ENCODE measurements around the gene PDCD2L.

GRCh38 chr19:34363930-34364329, 40.3 kb upstream of the PDCD2L start:
- no peak for TF ChIP-seq POLR2A (IDR thresholded peaks at IDR 0.05; ENCODE audit: low read length)
- no peak for TF ChIP-seq GATA1 (IDR thresholded peaks at IDR 0.05; ENCODE audit: low read depth, low read length)

Measured in erythroblast (primary cell).